GM19467 (cell line): ENCODE results near the gene DCC.
"Not testable (repeated sequence)": the region's sequence is repeated elsewhere in the genome, so short reads cannot be mapped to it uniquely, and the experiment has no call there.

Experiments
- ATAC-seq: cut with Tn5 transposase; IDR thresholded peaks from one replicate; pipeline ENCODE4 v1.9.1; 2021; ENCODE audit warnings: mild to moderate bottlenecking, moderate library complexity; ENCODE audit not compliant: unreplicated experiment

Gene DCC

DNA sequence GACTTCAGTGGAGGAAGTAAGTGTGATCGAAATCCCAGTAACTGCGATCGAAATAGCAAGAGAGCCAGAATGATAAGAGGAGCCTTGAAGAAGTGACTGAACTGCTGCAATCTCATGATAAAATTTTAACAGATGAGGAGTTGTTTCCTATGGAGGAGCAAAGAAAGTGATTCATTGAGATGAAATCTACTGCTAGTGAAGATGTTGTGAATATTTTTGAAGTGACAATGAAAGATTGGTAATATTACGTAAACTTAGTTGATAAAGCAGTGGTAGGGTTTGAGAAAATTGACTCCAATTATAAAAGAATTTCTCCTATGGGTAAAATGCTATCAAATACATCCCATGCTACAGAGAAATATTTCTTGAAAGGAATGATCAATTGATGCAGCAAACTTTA is 1103.8 kb downstream of the DCC start:
- ATAC-seq = no peak

- ATAC-seq = no peak
Observed at GRCh38 chr18:53451902-53452301, 1111.9 kb downstream of the DCC start.

- no peak for ATAC-seq
Observed at GRCh38 chr18:53457068-53457467, 1117.1 kb downstream of the DCC start.

DNA sequence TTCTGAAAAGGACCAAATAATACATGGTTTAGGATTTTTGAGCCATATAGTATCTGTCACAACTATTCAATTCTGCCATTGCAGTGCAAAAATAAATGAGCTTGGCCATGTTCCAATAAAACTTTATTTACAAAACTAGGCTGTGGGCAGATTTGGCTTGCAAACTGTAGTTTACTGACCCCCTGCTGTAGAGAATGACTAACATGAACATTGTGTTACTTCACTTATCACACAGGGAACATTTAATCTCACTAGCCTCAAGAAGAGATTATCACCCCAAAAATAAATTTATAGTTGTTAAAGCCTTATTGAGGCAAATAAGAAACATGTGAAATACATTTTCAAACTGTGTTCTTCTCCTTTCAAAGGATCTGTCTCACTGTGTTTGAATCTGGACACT is 1118.3 kb downstream of the DCC start:
- no peak for ATAC-seq

- no peak for ATAC-seq
Observed at GRCh38 chr18:53458944-53459580, 1119.1 kb downstream of the DCC start.

DNA sequence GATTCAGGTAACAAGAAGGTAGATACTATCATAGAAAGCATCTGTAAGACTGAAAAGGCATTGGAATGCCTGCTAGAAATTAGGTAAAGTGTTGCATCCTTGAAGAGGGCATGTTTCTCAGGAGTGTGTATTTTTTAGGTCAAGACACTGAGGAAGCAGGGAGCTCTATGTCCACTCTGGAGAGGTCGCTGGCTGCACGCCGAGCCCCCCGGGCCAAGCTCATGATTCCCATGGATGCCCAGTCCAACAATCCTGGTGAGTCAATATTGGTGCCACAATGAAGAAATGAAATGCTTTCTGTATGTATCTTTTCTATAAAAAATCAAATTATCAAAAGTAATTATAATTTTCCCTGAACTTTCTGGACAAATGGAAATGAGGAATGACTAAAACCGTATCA is 1127.8 kb downstream of the DCC start:
- no peak for ATAC-seq

GRCh38 chr18:53468173-53468572 is 1128.2 kb downstream of the DCC start:
- not testable (repeated sequence) for ATAC-seq

GRCh38 chr18:53472546-53472945 is 1132.5 kb downstream of the DCC start:
- no peak for ATAC-seq

GRCh38 chr18:53478155-53478554 is 1138.2 kb downstream of the DCC start:
- ATAC-seq = no peak

GRCh38 chr18:53486296-53486695 is 1146.3 kb downstream of the DCC start:
- ATAC-seq = no peak

- ATAC-seq = no peak
Observed at GRCh38 chr18:53489266-53489665, 1149.3 kb downstream of the DCC start.

DNA sequence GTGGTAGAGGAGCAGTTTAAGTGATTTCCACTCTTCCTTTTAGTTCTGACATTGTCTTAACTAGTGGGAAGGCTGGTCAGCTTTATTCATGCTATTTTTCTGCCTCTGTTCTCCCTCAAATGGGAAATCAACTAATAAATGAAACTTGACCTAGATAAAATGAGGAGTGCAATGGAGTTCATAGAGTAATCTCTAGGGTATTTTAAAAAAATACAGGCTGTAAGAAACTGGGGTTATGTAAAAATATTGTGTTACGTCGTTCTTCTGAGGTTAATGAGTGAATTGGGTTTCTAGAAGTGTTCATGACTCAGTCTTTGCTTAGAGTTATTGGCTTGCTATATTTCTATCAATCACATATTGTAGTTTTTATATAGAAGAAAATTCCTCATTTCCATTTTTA is 1150.0 kb downstream of the DCC start:
- ATAC-seq = no peak

DNA sequence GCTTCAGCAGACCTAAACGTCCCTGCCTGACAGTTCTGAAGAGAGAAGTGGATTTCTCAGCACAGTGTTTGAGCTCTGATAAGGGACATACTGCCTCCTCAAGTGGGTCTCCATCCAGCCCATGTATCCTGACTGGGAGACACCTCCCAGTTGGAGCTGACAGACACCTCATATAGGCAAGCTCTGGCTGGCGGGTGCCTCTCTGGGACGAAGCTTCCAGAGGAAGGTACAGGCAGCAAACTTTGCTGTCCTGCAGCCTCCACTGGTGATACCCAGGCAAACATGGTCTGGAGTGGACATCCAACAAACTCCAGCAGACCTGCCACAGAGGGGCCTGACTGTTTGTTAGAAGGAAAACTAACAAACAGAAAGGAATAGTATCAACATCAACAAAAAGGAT is 1156.0 kb downstream of the DCC start:
- no peak for ATAC-seq

GRCh38 chr18:53503914-53504441 is 1164.0 kb downstream of the DCC start:
- no peak for ATAC-seq

- no peak for ATAC-seq
Observed at GRCh38 chr18:53508529-53508928, 1168.5 kb downstream of the DCC start.

DNA sequence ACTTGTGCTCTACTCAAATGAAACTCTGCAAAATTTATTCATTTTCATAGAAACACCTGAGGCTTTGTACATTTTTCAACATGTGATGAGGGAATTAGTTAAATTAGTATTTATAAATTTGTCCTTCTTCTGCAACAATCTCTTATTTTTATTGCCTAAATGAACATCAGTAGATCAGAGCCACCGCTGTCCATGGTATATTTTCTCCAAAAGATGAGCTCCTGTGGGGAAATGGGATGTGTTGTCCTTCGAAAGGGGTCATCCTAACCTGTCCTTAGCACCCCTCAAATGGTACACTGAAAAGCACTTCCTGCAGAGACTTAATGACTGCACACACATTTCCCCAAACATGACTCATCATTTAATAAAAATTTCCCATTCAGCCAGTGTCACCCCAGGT is 1169.9 kb downstream of the DCC start:
- ATAC-seq = no peak

DNA sequence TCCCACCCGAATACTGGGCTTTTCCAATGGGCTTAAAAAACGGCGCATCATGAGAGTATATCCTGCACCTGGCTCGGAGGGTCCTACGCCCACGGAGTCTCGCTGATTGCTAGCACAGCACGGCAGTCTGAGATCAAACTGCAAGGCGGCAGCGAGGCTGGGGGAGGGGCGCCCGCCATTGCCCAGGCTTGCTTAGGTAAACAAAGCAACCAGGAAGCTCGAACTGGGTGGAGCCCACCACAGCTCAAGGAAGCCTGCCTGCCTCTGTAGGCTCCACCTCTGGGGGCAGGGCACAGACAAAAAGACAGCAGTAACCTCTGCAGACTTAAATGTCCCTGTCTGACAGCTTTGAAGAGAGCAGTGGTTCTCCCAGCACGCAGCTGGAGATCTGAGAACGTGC is 1171.7 kb downstream of the DCC start:
- not testable (repeated sequence) for ATAC-seq

- no peak for ATAC-seq
Observed at GRCh38 chr18:53521068-53521467, 1181.1 kb downstream of the DCC start.

DNA sequence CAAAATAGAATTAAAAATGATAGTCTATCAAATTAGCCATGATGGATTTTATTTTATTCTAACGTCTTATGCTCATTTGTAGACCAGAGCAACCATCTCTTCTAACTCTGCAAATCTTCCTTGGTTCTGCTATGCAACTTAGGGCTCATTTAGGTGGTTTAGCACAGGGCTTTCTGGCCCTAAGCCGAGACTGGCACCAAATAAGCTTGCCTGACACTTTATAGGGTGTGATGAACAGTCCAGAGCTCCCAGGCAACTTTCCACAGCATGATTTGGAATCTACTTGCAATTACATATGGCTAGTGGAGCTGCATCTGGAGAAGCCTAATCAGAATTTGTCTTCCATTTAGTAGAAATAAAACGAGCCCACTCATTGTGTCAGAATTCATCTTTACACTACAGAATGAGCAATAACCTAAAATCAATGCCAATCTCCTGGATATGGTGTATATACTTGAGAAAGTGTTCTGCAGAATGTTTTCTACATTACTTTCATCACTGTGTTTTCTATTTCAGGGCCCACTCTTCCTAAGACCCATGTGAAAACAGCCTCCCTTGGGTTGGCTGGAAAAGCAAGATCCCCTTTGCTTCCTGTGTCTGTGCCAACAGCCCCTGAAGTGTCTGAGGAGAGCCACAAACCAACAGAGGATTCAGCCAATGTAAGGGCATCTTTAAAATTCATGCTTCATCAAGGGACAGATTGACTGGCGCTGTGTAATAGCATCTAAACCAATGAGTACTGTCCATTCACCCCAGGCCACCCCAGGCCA is 1186.3 kb downstream of the DCC start:
- no peak for ATAC-seq

GRCh38 chr18:53527365-53527764 is 1187.4 kb downstream of the DCC start:
- no peak for ATAC-seq

- no peak for ATAC-seq
Observed at GRCh38 chr18:53531187-53531586, 1191.2 kb downstream of the DCC start.

GRCh38 chr18:53531896-53532295 is 1191.9 kb downstream of the DCC start:
- no peak for ATAC-seq
